ENCODE results near the gene COBL.

- TF ChIP-seq CTCF (conservative IDR thresholded peaks at IDR 0.05; ENCODE audit: low read depth, low read length) (no peak), EZH2 (IDR thresholded peaks at IDR 0.05; ENCODE audit: low read length, unreplicated experiment) (no peak)
Observed at GRCh38 chr7:50970092-50970491, 346.5 kb downstream of the COBL start.

All from PC-3 (cell line).